GM13976 (cell line): ENCODE results near the gene KMT2A.

Experiments used
- DNase-seq: peaks from one replicate; pipeline ENCODE4 v3.0.0; 2012; ENCODE audit warnings: low spot score
- in situ Hi-C: fragments of 300-500 bp; cut with MboI; formaldehyde crosslinking; loops from one replicate; pipeline ENCODE4 v1.12.0; 2022; ENCODE audit warnings: low sequenced_read_pairs, mixed read lengths, inconsistent platforms; ENCODE audit not compliant: unreplicated experiment
- TF ChIP-seq, protein P1 (sequence below): IDR thresholded peaks from 2 replicates; pipeline ENCODE4 v1.5.1; 2012; ENCODE audit warnings: borderline replicate concordance, mild to moderate bottlenecking; ENCODE audit not compliant: insufficient read depth; ENCODE audit errors: extremely low read depth, missing control alignments, control extremely low read depth

The KMT2A gene

DNA sequence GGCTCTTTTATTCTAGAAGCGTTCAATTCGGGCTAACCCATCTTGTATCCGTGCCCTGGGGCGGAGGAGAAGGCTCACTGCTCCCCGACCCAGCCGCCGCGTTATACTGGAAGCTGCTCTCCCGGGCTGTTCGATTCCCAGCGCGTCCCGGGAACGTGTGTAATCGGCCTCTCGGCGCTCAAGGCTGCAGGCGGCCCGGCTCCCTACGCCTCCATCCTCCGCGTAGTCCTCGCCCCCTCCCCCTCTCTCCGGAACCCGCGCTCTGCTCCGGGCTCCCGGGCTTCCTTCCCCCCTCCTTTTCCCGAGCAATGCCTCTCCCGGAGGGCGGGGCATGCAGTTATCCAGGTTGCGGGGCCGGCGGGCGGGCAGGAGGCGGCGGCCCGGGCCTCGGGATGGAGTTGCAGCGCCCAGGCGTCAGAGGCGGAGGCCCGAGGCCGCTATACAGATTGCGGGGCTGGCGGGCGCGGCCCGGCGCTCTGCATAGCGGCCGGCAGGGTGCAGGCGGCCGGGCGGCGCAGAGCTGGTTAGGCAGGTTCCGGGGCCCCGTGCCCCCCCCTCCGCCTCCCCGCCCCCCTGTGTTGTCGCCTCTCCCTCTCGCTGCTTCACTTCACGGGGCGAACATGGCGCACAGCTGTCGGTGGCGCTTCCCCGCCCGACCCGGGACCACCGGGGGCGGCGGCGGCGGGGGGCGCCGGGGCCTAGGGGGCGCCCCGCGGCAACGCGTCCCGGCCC is at the start of gene KMT2A:
TSS of gene KMT2A (plus strand) at position 600 of the 732 bp plus-strand sequence. CDS start at position 621, 21 bp downstream.
- peak; percentile 94 for DNase-seq
- in situ Hi-C loops = no loop called here
- TF ChIP-seq, protein P1, sequence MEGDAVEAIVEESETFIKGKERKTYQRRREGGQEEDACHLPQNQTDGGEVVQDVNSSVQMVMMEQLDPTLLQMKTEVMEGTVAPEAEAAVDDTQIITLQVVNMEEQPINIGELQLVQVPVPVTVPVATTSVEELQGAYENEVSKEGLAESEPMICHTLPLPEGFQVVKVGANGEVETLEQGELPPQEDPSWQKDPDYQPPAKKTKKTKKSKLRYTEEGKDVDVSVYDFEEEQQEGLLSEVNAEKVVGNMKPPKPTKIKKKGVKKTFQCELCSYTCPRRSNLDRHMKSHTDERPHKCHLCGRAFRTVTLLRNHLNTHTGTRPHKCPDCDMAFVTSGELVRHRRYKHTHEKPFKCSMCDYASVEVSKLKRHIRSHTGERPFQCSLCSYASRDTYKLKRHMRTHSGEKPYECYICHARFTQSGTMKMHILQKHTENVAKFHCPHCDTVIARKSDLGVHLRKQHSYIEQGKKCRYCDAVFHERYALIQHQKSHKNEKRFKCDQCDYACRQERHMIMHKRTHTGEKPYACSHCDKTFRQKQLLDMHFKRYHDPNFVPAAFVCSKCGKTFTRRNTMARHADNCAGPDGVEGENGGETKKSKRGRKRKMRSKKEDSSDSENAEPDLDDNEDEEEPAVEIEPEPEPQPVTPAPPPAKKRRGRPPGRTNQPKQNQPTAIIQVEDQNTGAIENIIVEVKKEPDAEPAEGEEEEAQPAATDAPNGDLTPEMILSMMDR = peak; percentile 99

DNA sequence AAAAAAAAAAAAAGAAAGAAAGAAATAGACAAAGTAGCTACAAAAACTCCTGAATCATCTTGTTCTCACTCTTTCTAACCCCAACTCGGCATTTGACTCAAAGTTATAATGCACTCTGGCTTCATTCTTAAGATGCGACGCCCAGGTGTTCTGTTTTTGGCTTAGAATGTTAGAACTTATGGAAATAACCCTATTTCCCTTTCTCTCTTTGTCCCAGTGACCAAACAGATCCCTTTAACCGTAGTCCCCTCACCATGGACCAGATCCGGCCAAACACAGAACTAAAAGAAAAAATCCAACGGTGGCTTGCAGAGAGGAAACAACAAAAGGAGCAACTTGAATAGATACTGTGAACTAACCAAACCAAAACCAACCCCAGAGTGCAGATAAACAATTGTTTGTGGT is 40.2 kb upstream of the KMT2A start:
- in situ Hi-C loops = loop anchor here (25.0 kb wide), 1 partner anchor 91 kb away; no protein-coding TSS in a partner anchor
- TF ChIP-seq, protein P1 = no peak

DNA sequence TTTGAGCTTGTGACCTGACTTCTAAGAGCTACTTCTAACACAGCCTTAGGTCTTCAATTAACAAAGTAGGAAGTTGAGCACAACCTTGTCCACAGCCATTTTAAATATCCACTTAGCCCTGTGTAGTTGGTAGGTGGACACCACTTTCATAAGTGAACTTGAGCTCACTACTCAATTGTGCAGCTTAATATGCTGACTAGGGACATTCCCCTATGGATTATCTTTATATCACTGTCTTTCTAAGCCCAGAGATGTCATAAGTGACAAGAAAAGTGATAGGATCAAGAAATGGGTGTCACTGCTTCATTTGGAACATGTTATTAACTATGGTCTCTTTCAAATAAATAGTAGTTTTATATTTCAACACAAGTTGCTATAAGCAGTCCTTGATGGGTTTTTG is 38.8 kb upstream of the KMT2A start:
- TF ChIP-seq, protein P1 = no peak
- in situ Hi-C loops = loop anchor here (25.0 kb wide), 1 partner anchor 90 kb away; no protein-coding TSS in a partner anchor
- DNase-seq = no peak

More for the DNA sequence above, 40.2 kb upstream of the KMT2A start:
- no peak for DNase-seq

DNA sequence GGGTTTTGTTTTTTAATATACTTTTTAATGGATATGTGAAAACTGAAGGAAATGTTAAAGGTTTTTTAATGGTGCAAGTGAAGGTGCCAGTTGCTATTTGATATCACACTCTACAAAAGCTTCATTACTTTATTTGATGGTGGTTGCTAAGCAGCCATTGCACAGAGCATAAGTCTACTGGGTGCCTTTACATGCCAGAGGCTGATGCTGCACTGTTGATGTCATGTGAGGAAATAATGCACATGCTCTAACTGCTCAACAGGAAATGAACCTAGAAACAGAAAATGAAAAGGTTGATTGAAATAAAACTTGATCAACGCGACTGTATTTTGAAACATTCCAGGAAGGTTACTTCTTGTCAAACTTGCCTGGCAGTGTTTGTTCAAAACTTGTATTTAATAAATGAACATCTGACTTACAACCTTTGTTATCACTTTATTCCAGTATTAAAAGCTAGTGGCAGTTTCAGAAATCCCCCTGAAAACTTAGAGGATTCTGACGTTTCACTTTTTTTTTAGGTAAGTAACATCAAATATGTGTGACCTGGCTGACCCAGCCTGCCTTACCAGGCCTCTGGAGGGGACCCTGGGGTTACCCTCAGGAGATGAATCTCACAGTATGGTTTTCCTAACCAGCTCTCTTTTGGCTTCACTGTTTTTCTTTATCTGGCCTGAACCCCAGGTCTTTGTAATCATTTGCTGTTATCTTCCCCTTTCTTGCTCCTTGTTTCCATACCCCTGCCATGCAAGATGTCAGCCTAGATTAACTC is 37.3 kb upstream of the KMT2A start:
- in situ Hi-C loops = loop anchor here (25.0 kb wide), 1 partner anchor 88 kb away; no protein-coding TSS in a partner anchor
- TF ChIP-seq, protein P1 = no peak
- DNase-seq = peak; percentile 20

DNA sequence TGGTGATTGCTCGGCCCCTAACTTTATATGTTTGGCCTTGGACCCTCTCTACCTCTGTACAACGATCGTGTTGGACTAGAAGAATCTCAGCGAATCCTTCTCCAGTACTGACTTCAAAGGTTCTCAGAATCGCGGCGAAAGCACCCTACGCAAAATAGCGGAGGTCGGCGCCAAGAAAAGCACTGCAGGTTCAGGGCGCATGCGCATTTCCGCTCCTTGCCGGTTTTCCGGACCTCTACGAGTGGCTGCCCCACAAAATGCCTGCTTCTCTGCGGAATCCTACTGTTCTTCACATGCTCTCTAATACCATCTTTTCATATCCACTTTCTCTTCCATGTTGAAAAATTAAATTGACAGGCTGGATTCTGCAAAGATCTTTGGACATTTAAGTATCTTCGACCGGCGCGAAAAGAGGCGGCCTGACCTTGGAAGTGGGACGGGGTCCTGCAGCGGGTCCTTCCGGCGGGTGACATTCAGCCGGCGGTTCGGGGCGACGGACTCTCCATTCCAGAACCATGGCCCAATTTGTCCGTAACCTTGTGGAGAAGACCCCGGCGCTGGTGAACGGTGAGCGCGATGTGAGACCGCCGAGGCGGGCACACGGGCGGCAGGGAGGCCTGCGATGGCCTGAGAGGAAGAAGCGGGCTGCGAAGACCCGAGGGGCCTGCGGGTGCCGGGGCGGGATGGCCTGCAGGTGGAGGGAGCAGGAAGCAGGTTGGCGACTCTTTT is 35.0 kb upstream of the KMT2A start, which contains the start of gene ATP5MG:
TSS of gene ATP5MG (plus strand) at position 456 of the 729 bp plus-strand sequence. CDS start at position 516, 60 bp downstream.
- TF ChIP-seq, protein P1 = no peak

More for the DNA sequence above, 35.0 kb upstream of the KMT2A start, which contains the start of gene ATP5MG:
- in situ Hi-C loops = no loop called here
- DNase-seq = peak; percentile 89
